RWPE1 (cell line): ENCODE data around the gene CCDC182.

Source experiments
- CTCF ChIA-PET: fragments of 350-600 bp; sonication (Branson Sonifier 250); formaldehyde crosslinking; extraction: SDS; loops from one replicate; lab custom pipeline; 2021; lab: Yijun Ruan, JAX
- POLR2A ChIA-PET: fragments of 400-600 bp; formaldehyde crosslinking; extraction: SDS; loops from one replicate; lab custom pipeline; 2020; ENCODE audit warnings: antibody characterized with exemption; ENCODE audit not compliant: low non-redundant PET; lab: Yijun Ruan, JAX
- DNase-seq: peaks from one replicate; pipeline ENCODE4 v3.0.0; 2012; ENCODE audit warnings: low spot score
- H3K27ac ChIP-seq: fragments of 450-650 bp; 2 replicates; pipeline ENCODE4 v1.5.1; 2017
- TF ChIP-seq, protein P1 (sequence below): fragments of 450-650 bp; conservative IDR thresholded peaks from 2 replicates; pipeline ENCODE4 v1.5.1; 2017; ENCODE audit warnings: low read depth, mild to moderate bottlenecking

The CCDC182 gene

DNA sequence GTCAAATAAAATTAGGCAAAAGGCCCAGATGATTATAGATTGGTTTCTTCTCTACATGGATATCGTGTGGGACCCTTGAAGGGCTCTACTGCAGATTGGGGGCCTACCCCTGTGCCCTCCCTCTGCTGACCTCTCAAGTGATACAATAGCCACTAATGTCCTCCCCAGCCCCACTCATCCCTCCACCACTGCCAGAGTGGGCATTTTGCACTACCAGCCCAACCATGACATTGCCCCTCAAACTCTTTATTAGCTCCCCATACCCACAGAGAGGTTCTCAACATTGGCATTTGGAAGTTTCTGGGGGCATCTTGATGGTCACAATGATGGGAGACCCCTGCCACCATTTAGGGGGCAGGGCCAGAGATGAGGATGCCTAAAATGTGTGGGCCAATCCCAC is 41.8 kb downstream of the CCDC182 start:
- DNase-seq = no peak
- POLR2A ChIA-PET = no interaction called here
- no peak overlapping the region for H3K27ac ChIP-seq
- CTCF ChIA-PET = no interaction called here
- TF ChIP-seq, protein P1, sequence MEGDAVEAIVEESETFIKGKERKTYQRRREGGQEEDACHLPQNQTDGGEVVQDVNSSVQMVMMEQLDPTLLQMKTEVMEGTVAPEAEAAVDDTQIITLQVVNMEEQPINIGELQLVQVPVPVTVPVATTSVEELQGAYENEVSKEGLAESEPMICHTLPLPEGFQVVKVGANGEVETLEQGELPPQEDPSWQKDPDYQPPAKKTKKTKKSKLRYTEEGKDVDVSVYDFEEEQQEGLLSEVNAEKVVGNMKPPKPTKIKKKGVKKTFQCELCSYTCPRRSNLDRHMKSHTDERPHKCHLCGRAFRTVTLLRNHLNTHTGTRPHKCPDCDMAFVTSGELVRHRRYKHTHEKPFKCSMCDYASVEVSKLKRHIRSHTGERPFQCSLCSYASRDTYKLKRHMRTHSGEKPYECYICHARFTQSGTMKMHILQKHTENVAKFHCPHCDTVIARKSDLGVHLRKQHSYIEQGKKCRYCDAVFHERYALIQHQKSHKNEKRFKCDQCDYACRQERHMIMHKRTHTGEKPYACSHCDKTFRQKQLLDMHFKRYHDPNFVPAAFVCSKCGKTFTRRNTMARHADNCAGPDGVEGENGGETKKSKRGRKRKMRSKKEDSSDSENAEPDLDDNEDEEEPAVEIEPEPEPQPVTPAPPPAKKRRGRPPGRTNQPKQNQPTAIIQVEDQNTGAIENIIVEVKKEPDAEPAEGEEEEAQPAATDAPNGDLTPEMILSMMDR = no peak

DNA sequence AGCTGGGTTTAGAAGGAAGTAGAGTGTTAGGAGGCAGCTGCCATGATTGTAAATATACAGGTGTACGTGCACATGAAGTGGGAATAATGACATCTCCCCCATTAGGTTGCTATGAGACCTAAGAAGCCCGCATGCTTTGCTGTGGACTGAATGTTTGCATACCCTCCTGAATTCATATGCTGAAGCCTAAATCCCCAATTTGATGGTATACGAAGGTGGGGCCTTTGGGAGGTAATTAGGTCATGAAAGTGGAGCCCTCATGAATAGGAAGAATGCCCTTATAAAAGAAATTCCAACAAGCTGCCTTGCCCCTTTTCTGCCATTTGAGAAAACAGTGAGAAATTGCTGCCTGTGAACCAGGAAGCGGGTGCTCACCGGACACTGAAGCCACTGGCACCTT is 44.0 kb downstream of the CCDC182 start:
- ChIA-PET CTCF (no interaction called here), POLR2A (no interaction called here)
- no peak overlapping the region for H3K27ac ChIP-seq
- DNase-seq = no peak
- TF ChIP-seq, protein P1 = no peak

DNA sequence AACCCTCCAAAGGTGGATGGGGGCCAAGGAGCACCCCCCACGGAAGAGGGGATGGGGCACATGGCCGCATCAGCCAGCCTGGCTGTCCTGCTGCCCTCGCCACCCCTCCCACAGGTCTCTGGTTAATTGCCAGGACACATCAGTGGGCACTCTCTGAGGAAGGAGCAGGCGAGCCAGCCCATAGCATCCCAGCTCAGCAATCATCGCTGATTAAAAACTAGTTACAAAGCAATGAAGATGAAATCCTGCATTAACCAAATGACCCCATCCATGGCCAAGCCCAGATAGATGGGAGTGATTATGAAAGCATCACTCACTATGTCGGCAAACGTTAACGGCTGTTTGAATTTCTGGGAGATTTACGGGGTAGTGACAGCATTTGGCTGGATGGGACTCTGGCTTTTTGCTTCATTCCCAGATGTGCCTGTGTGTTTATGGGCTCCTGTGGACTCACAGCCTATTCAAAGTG is 45.3 kb downstream of the CCDC182 start:
- CTCF ChIA-PET = no interaction called here
- TF ChIP-seq, protein P1 = no peak
- POLR2A ChIA-PET = no interaction called here
- no peak for DNase-seq
- H3K27ac ChIP-seq = no peak overlapping the region

DNA sequence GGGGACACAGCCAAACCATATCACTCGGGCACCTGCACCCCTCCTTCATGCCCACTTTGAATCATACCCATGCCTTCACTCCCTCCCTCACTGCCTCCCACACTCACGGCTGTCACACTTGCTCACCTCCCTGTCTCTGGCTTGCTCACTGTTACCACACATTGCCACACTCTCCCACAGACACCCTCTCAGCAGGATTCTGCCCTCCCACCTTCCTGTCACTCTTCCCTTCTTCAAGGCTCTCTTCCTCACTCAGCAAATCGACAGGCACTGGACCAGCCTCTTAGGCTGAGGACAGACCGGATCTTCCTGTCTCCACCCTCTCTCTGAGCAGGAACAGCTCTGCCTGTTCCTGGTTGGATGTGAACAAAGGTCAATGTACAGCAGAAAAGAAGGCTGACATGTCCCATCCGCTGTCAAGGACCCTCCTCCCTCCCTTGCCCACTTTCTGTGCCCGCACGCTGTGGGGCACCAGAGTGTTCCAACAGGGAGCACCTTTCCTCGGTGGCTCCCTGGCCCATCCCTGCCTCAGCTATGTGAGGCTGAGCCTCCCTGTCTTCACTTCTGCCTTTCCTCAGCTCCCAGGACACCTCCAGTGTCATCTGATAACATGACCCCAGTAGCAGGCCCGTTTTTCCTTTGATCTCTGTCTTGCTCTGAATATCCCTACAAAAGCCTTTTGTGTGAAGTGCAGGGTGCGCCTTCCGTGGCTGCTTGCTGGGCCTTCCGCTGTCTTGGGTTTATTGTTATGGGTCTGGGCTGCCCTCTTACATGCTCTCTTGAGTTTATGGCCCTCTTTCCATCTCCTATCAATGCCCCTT is 47.0 kb downstream of the CCDC182 start:
- no peak for DNase-seq
- POLR2A ChIA-PET = no interaction called here
- TF ChIP-seq, protein P1 = no peak

DNA sequence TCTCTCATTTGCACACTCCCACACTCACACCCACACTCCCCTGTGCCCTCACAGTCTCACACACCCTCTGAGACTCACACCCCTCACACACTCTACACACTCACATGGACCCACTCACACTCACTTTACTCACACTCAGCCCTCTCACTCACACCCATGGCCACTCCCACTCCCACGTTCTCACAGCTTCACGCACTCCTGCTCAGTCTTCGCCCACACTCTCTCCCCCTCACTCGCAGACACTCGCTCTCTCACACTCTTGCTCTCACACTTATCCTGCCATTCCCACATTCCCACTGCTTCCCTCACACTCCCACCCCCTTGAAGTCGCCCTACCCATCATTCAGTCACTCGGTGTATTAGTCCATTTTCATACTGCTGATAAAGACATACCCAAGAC is 47.9 kb downstream of the CCDC182 start:
- POLR2A ChIA-PET = no interaction called here

More for the DNA sequence above, 47.0 kb downstream of the CCDC182 start:
- CTCF ChIA-PET = no interaction called here
- no peak overlapping the region for H3K27ac ChIP-seq

DNA sequence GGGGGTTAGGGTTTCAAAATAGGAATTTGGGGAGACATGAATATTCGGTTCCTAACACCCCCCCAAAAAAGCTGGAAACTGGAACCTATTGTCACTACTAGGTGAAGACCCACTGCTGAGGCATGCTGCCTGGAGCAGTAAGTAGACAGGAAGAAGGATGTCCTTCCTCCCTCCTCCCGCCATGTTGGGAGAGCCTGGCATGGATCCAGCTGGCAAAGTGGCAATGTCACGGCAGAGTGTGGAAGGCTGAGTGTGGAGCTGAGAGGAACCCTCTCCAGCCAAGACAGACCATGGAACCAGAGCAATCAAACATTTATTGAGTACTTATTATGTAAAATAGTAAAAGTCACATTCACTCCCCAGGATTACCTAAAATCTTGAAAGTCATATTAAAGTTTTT is 49.0 kb downstream of the CCDC182 start:
- DNase-seq = no peak
- ChIA-PET POLR2A (no interaction called here), CTCF (no interaction called here)
- TF ChIP-seq, protein P1 = no peak
- no peak overlapping the region for H3K27ac ChIP-seq

More for the DNA sequence above, 47.9 kb downstream of the CCDC182 start:
- H3K27ac ChIP-seq = no peak overlapping the region
- CTCF ChIA-PET = interaction anchor here (0.9 kb wide), 1 partner anchor 454 kb away, joined by 4 read pairs; no protein-coding TSS in a partner anchor
- no peak for DNase-seq
- TF ChIP-seq, protein P1 = no peak
